DMS53 treated with DMSO at 0.1 percent for 48 hours (cell line): Measurements from ENCODE around the gene APOBEC3A.
"Not testable (repeated sequence)": the region's sequence is repeated elsewhere in the genome, so short reads cannot be mapped to it uniquely, and the experiment has no call there.

ENCODE experiments used
- DNase-seq: peaks from one replicate; lab custom pipeline; 2025; ENCODE audit not compliant: unreplicated experiment; lab: John Stamatoyannopoulos, UW

APOBEC3A gene

GRCh38 chr22:38957808-38958650 is 620 bp downstream of the APOBEC3A start:
- no peak for DNase-seq

GRCh38 chr22:38958651-38958943 is 1.2 kb downstream of the APOBEC3A start:
- not testable (repeated sequence) for DNase-seq

GRCh38 chr22:38959590-38959989 is 2.2 kb downstream of the APOBEC3A start:
- no peak for DNase-seq

GRCh38 chr22:38960673-38961072 is 3.3 kb downstream of the APOBEC3A start:
- DNase-seq: not testable (repeated sequence)

GRCh38 chr22:38963291-38963738 is 5.9 kb downstream of the APOBEC3A start:
- not testable (repeated sequence) for DNase-seq

- no peak for DNase-seq
Measured at GRCh38 chr22:38963872-38964271, 6.5 kb downstream of the APOBEC3A start.

GRCh38 chr22:38964306-38964705 is 6.9 kb downstream of the APOBEC3A start:
- no peak for DNase-seq

GRCh38 chr22:38964989-38965388 is 7.6 kb downstream of the APOBEC3A start:
- DNase-seq: no peak

GRCh38 chr22:38965614-38966379 is 8.4 kb downstream of the APOBEC3A start:
- DNase-seq: no peak

GRCh38 chr22:38966380-38966702 is 8.9 kb downstream of the APOBEC3A start:
- no peak for DNase-seq

- DNase-seq: no peak
Measured at GRCh38 chr22:38966942-38967341, 9.5 kb downstream of the APOBEC3A start.

GRCh38 chr22:38967451-38968450 is 10.3 kb downstream of the APOBEC3A start:
- no peak for DNase-seq

- no peak for DNase-seq
Measured at GRCh38 chr22:38968801-38969200, 11.4 kb downstream of the APOBEC3A start.

- DNase-seq: no peak
Measured at GRCh38 chr22:38970551-38970950, 13.1 kb downstream of the APOBEC3A start.

- DNase-seq: no peak
Measured at GRCh38 chr22:38971202-38971601, 13.8 kb downstream of the APOBEC3A start.

GRCh38 chr22:38971791-38972190 is 14.4 kb downstream of the APOBEC3A start:
- DNase-seq: no peak

GRCh38 chr22:38972558-38972957 is 15.1 kb downstream of the APOBEC3A start:
- no peak for DNase-seq

GRCh38 chr22:38973289-38974169 is 16.1 kb downstream of the APOBEC3A start:
- DNase-seq: no peak

- no peak for DNase-seq
Measured at GRCh38 chr22:38974170-38974825, 16.9 kb downstream of the APOBEC3A start.

- no peak for DNase-seq
Measured at GRCh38 chr22:38974826-38975175, 17.4 kb downstream of the APOBEC3A start.
